ENCODE data around the gene DPM1. TPM values are rescaled to one million over a fixed set of nuclear protein-coding genes. Genes with fewer than 3 reads are reported as not detected.

DPM1 gene
- total RNA-seq, 1 experiment from 2014 or later: 215 TPM

DNA sequence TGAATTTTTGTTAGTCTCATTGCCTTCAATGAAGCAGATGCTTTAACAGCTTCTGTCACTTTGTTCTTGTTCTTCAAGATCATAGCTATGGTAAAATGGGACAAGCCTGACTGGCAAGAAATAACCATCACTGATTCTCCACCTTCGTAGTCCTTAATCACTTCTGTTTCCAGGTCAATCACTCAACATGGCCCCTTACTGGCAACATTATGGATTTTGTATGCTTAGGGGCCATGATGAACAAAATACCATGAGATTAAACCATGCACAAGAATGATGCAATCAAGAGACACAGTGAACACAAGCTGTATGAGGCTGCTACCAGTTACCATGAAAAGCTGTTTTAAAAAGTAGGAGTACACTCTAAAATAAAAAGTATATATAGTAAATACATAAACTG lies 59.9 kb downstream of the DPM1 start:
- DNase-seq (ENCODE audit: low read depth): no peak

DNA sequence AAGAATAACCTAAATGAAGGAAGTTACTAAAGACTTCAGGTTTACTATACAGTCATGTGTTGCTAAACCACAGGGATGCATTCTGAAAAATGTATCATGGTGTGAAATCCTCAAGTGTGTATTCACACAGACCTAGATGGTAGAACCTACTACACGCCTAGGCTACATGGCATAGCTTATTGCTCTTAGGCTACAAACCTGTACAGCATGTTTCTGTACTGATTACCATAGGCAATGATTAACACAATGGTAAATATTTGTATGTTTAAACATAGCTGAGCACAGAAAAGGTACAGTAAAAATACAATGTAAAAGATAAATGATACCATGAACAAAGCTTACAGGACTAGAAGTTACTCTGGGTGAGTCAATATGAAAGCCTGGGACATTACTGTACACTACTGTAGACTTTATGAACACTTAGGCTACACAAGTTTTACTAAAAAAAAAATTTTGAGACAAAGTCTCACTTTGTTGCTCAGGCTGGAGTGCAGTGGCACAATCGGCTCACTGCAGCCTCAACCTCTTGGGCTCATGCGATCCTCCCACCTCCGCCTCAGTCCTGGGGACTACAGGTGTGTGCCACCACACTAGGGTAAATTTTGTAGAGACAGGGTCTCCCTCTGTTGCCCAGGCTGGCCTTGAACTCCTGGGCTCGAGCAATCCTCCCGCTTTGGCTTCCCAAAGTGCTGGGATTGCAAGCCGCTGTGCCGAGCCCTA lies 63.1 kb downstream of the DPM1 start:
- no peak for DNase-seq (ENCODE audit: low read depth)

- DNase-seq (ENCODE audit: low read depth): no peak
Observed at GRCh38 chr20:50893620-50894019, 64.7 kb downstream of the DPM1 start.

DNA sequence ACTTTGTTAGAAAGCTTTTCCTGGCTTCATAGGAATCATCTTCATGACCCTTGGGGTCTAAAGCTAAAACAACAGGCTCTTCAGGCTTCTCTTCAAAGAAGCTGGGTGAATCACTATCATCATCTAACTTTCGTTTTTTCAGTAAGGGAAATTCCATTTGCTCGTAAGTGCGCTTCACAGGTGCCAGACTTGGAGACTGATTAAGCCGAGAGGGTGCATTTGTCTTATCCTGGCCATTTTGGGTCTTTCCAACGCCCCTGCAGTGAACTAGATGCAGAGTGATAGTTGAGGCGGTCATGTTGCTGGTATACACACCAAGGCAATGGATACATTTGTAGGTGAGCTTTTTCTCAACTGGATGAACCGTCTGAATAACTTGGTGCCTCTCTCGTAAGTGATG lies 65.9 kb downstream of the DPM1 start:
- DNase-seq (ENCODE audit: low read depth): no peak

DNA sequence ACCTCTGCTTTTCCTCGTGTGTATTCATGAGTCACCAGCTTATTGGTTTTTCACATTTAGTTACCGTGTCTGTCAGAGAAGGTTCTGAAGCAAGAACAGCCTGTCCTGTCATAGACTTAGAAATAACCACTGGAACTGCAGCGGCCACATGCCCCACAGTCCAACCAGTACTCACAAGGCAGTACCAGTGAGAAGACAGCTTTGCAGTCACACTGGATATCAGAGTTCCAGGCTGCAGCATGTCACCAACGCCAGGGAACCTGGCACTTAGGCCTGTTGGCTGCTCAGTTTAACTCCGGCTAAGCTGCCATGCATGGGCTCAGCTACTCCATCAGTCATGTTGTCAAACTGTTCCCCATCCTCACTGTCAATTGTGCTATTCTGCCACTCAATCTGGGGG lies 67.2 kb downstream of the DPM1 start:
- no peak for DNase-seq (ENCODE audit: low read depth)

GRCh38 chr20:50887576-50887975 lies 70.8 kb downstream of the DPM1 start:
- DNase-seq (ENCODE audit: low read depth): no peak

GRCh38 chr20:50886184-50886790 lies 72.0 kb downstream of the DPM1 start:
- DNase-seq (ENCODE audit: low read depth): no peak

- DNase-seq (ENCODE audit: low read depth): no peak
Observed at GRCh38 chr20:50885781-50886180, 72.6 kb downstream of the DPM1 start.

DNA sequence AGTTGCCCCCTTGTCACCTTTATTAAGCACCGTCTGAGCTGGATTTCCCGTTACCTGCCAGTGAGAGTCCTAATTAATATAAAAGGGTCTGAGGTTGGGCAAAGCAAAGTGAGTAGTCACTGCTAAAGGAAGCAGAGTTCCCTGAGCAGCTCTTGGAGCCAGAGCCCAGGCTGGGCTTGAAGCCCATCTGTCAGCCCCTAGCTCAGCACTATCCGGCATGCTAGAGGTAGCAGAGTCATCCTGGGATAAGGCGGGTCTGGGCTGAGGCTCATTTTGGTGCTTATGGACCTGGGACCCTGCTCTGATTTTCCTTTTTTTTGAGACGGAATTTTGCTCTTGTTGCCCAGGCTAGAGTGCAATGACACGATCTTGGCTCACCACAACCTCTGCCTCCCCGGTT lies 73.3 kb downstream of the DPM1 start:
- no peak for DNase-seq (ENCODE audit: low read depth)

Other genes starting within 250 kb of the DPM1 start
- 9.4 and 16.6 TPM in 2 replicates for gene PARD6B, start 227.0 kb downstream of the DPM1 start, total RNA-seq (2014; rRNA removed; shearing (Covaris generic))
- gene BCAS4, start 163.5 kb downstream of the DPM1 start, total RNA-seq (2014; rRNA removed; shearing (Covaris generic)): 15.4 and 16.2 TPM in 2 replicates
- 21.1 and 47.8 TPM in 2 replicates for gene ADNP, start 27.1 kb downstream of the DPM1 start, total RNA-seq (2014; rRNA removed; shearing (Covaris generic))
- gene MOCS3, start 286 bp upstream of the DPM1 start, total RNA-seq (2014; rRNA removed; shearing (Covaris generic)): 4.2 and 8.1 TPM in 2 replicates
- gene KCNG1, start 64.6 kb upstream of the DPM1 start, total RNA-seq (2014; rRNA removed; shearing (Covaris generic)): 2.4 and 4.5 TPM in 2 replicates